Central memory CD8-positive, alpha-beta T cell (primary cell): ENCODE data around the gene CHCHD6.

Experiments
- ATAC-seq: fragments of 150-1000 bp; cut with Tn5 transposase; replicated peaks from 2 replicates; pipeline ENCODE4 v1.10.0; 2022; ENCODE audit warnings: mild to moderate bottlenecking, moderate FRiP score, moderate number of reproducible peaks; ENCODE audit not compliant: poor library complexity, severe bottlenecking; ENCODE audit errors: extremely low read depth
- DNase-seq, 2 donors: peaks; one replicate each; pipeline ENCODE4 v3.0.0; 2021; ENCODE audit warnings: low spot score in 2 of 2
- H3K27ac Mint-ChIP-seq: one replicate; pipeline ENCODE4 v1.8.0; 2022; ENCODE audit warnings: low read depth, mild to moderate bottlenecking, moderate library complexity, mixed read lengths
- H3K27me3 Mint-ChIP-seq: one replicate; pipeline ENCODE4 v1.8.0; 2022; ENCODE audit warnings: mixed read lengths
- H3K36me3 Mint-ChIP-seq: one replicate; pipeline ENCODE4 v1.8.0; 2022; ENCODE audit warnings: mild to moderate bottlenecking, moderate library complexity, mixed read lengths; ENCODE audit not compliant: insufficient read depth
- H3K4me1 Mint-ChIP-seq: one replicate; pipeline ENCODE4 v1.8.0; 2022; ENCODE audit warnings: mixed read lengths
- H3K4me3 Mint-ChIP-seq: one replicate; pipeline ENCODE4 v1.8.0; 2022; ENCODE audit warnings: mild to moderate bottlenecking, moderate library complexity, mixed read lengths
- H3K9me3 Mint-ChIP-seq: one replicate; pipeline ENCODE4 v1.8.0; 2022; ENCODE audit warnings: mixed read lengths

CHCHD6 gene

GRCh38 chr3:126961791-126962461 is 257.9 kb downstream of the CHCHD6 start:
- Mint-ChIP-seq H3K4me3 (no peak overlapping the region), H3K27ac (peak overlapping the region; percentile 44), H3K4me1 (no peaks in the 10 kb centered on the region), H3K27me3 (no peaks in the 10 kb centered on the region), H3K9me3 (no peaks in the 10 kb centered on the region), H3K36me3 (peaks cover 1% of the 10 kb centered on the region)
- no peak for ATAC-seq
- no peak for DNase-seq

DNA sequence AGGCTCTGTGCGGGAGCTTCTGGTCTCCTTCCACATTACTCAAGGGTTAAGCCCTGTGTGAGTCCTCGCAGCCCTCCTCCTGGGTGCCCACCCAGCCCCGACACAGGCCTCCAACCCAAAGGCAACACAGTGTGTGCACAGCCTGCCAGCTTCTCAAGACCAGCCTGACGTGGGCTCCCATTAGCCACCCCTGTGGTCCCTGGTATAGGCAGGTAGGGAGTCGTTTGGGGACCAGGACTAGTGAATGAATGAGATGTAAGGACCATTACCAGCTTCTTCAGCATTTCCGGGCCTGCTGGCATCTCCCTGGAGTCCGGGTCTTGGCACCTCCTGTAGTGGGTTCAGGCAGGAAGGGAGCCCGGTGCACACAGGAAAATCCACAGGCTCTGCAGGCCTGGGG is 258.7 kb downstream of the CHCHD6 start:
- no peak for ATAC-seq
- H3K9me3 Mint-ChIP-seq, result no peaks in the 10 kb centered on the region
- peaks cover 1% of the 10 kb centered on the region for H3K36me3 Mint-ChIP-seq
- no peaks in the 10 kb centered on the region for H3K4me1 Mint-ChIP-seq
- no peaks in the 10 kb centered on the region for H3K27me3 Mint-ChIP-seq
- peak overlapping the region; percentile 44 for H3K27ac Mint-ChIP-seq
- DNase-seq, result no peak
- H3K4me3 Mint-ChIP-seq, result no peak overlapping the region

DNA sequence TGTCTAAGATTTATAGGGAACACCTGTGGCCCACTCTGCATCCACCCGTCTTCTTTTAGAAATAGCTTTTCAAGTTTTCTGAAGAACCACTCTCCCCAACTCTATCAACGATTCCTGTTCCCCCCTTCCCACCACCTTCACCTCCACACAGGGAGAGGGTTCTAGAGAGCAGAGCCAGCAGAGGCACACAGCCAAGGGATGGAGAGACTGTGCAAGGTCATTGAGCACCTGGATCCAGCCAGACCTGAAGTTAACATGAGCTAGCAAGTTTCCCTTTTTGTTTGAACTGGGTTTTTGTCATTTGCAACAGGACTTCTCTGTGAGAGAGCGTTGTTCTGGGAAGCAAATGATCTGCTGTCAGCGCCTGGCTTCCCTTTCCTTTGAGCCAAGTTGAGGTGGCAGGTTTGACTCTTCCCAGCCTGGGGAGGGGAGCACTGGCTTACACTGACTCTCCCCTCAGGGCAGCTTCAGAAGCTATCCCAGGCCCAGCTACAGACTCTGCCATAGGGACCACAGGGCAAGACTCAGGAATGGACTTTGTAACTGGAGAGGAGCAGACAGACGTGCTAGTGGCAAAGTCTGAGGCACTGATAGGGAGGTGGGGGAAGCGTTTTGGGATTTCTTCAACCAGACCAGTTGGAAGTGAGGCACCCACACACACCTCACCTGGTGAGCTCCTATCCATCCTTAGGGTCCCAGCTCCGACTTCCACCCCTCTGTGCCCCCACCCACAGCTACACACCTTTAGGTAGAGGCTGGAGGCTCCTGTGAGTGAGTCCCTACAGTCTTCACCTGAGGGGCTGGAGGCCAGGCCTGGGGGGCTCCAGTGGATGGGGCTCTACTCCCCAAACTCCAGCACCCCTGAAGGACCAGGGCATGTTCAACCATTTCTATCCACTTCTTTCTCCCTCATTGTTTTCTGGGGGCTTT is 259.5 kb downstream of the CHCHD6 start:
- peaks cover 1% of the 10 kb centered on the region for H3K36me3 Mint-ChIP-seq
- H3K4me3 Mint-ChIP-seq, result no peak overlapping the region
- DNase-seq (no peak), ATAC-seq (no peak)
- no peaks in the 10 kb centered on the region for H3K4me1 Mint-ChIP-seq
- H3K27ac Mint-ChIP-seq, result no peak overlapping the region
- no peaks in the 10 kb centered on the region for H3K9me3 Mint-ChIP-seq
- H3K27me3 Mint-ChIP-seq, result no peaks in the 10 kb centered on the region

- Mint-ChIP-seq H3K27ac (no peak overlapping the region), H3K4me1 (no peaks in the 10 kb centered on the region), H3K36me3 (peaks cover 1% of the 10 kb centered on the region), H3K9me3 (no peaks in the 10 kb centered on the region), H3K27me3 (peaks cover 4% of the 10 kb centered on the region), H3K4me3 (no peak overlapping the region)
- DNase-seq (no peak), ATAC-seq (no peak)
Measured at GRCh38 chr3:126964261-126964660, 260.2 kb downstream of the CHCHD6 start.

GRCh38 chr3:126964950-126965349 is 260.9 kb downstream of the CHCHD6 start:
- Mint-ChIP-seq H3K27me3 (peaks cover 8% of the 10 kb centered on the region), H3K27ac (no peak overlapping the region)

GRCh38 chr3:126965526-126966080 is 261.6 kb downstream of the CHCHD6 start:
- peaks cover 8% of the 10 kb centered on the region for H3K27me3 Mint-ChIP-seq
- DNase-seq, result no peak
- no peak overlapping the region for H3K4me3 Mint-ChIP-seq
- no peaks in the 10 kb centered on the region for H3K9me3 Mint-ChIP-seq
- no peak for ATAC-seq
- H3K27ac Mint-ChIP-seq, result no peak overlapping the region
- H3K36me3 Mint-ChIP-seq, result peaks cover 1% of the 10 kb centered on the region
- H3K4me1 Mint-ChIP-seq, result no peaks in the 10 kb centered on the region

More at GRCh38 chr3:126964950-126965349, 260.9 kb downstream of the CHCHD6 start:
- H3K4me1 Mint-ChIP-seq, result no peaks in the 10 kb centered on the region
- H3K9me3 Mint-ChIP-seq, result no peaks in the 10 kb centered on the region
- DNase-seq, result no peak
- ATAC-seq, result no peak
- peaks cover 1% of the 10 kb centered on the region for H3K36me3 Mint-ChIP-seq
- H3K4me3 Mint-ChIP-seq, result no peak overlapping the region

GRCh38 chr3:126967386-126967785 is 263.3 kb downstream of the CHCHD6 start:
- H3K9me3 Mint-ChIP-seq, result no peaks in the 10 kb centered on the region
- H3K4me1 Mint-ChIP-seq, result no peaks in the 10 kb centered on the region
- H3K27ac Mint-ChIP-seq, result no peak overlapping the region

GRCh38 chr3:126968391-126969390 is 264.7 kb downstream of the CHCHD6 start:
- Mint-ChIP-seq H3K9me3 (no peaks in the 10 kb centered on the region), H3K27me3 (peaks cover 8% of the 10 kb centered on the region), H3K4me1 (no peaks in the 10 kb centered on the region), H3K4me3 (no peak overlapping the region), H3K27ac (no peak overlapping the region), H3K36me3 (peaks cover 2% of the 10 kb centered on the region)
- ATAC-seq (no peak), DNase-seq (no peak)

More at GRCh38 chr3:126967386-126967785, 263.3 kb downstream of the CHCHD6 start:
- Mint-ChIP-seq H3K4me3 (no peak overlapping the region), H3K27me3 (peaks cover 8% of the 10 kb centered on the region), H3K36me3 (peaks cover 2% of the 10 kb centered on the region)
- ATAC-seq, result no peak
- no peak for DNase-seq

GRCh38 chr3:126969586-126969985 is 265.5 kb downstream of the CHCHD6 start:
- Mint-ChIP-seq H3K27me3 (peaks cover 17% of the 10 kb centered on the region), H3K36me3 (peaks cover 2% of the 10 kb centered on the region), H3K4me3 (no peak overlapping the region), H3K9me3 (peaks cover 6% of the 10 kb centered on the region), H3K4me1 (no peaks in the 10 kb centered on the region), H3K27ac (no peak overlapping the region)
- DNase-seq, result no peak
- no peak for ATAC-seq

DNA sequence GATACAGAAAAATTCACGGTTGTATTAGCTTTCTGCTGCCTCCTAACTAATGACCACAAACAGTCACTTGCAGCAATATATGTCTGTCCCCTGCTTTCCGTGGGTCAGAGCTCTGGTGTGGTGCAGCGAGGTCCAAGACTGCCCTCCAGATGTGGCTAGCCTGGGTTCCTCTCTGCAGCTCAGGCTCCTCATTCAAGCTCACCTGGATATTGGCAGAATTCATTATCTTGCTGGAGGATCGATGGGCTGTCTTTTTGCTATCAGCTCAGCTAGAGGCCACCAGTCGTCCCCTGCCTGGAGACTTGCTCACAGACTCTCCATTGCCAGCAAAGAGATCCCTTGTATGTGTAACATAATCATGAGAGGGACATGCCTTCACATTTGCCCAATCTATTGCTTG is 266.1 kb downstream of the CHCHD6 start:
- Mint-ChIP-seq H3K4me1 (no peaks in the 10 kb centered on the region), H3K27me3 (peaks cover 22% of the 10 kb centered on the region), H3K36me3 (peaks cover 2% of the 10 kb centered on the region), H3K27ac (no peak overlapping the region), H3K9me3 (peaks cover 11% of the 10 kb centered on the region), H3K4me3 (no peak overlapping the region)
- DNase-seq (no peak), ATAC-seq (no peak)

- DNase-seq, result no peak
- H3K27me3 Mint-ChIP-seq, result peaks cover 28% of the 10 kb centered on the region
- H3K4me1 Mint-ChIP-seq, result no peaks in the 10 kb centered on the region
- H3K36me3 Mint-ChIP-seq, result peaks cover 2% of the 10 kb centered on the region
- ATAC-seq, result no peak
- no peak overlapping the region for H3K4me3 Mint-ChIP-seq
- peaks cover 13% of the 10 kb centered on the region for H3K9me3 Mint-ChIP-seq
- H3K27ac Mint-ChIP-seq, result no peak overlapping the region
Measured at GRCh38 chr3:126970921-126971320, 266.9 kb downstream of the CHCHD6 start.

DNA sequence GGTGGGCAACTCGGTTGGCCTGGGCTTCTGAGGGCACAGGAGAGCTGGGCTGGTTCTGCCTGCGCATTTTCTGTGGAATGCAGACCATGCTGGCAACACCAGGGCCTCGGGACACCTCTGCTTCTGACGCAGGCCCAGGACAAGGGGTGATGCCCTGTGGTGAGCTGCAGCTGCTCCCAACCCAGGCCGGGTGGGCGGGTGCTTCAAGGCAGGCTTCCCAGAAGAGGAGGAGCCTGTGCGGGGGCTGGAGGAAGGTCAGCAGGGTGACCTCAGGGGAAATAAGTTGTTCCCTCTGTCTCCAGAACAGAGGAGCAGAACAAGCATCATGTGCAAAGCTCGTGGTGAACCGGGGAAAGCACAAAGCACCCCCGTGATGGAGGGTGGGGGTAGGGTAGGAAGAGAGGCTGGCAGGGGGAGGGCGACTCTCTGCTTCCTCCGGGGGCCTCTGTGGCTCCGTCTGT is 267.9 kb downstream of the CHCHD6 start:
- Mint-ChIP-seq H3K27me3 (peaks cover 28% of the 10 kb centered on the region), H3K4me1 (no peaks in the 10 kb centered on the region), H3K9me3 (peaks cover 13% of the 10 kb centered on the region), H3K4me3 (no peak overlapping the region), H3K27ac (no peak overlapping the region), H3K36me3 (peaks cover 2% of the 10 kb centered on the region)
- DNase-seq, result no peak
- ATAC-seq, result no peak
